Measurements from ENCODE around the gene TROAP.
A peak's percentile ranks its signal among the peaks of the same experiment; 100 is the strongest.

TROAP gene

DNA sequence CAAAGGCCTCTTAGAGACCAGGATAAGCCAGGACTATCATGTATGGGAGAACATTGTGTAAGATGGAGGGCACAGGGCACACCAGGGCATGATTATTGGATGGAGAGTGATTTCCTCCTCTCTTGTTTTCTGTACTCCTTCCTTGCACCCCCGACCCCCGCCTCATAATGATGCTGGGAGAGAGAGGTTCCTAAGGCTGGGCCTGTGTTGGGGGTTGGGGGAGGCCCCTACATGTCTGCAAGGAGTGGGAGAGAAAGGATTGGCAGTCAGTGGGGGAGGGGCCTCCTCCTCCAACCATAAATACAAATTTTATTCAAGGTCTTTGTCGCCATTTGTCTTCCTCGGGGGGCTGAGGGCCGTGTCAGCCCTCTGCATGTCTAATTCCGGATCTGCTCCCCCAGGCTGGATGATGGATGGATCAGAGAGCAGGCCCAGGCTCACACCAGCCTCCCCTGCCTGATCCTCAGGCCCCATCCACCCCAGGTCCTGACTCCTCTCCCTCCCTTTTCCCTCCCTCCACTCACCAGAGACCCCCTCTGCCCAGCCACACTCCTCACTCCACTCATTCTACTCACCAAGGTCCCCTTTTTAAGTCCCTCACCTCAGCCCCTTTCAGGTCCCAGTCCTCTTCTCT lies 15.9 kb downstream of the TROAP start:
- no peak overlapping the region for H3K4me3 ChIP-seq (ENCODE audit: low read depth, low read length)
- H3K9ac ChIP-seq (ENCODE audit: low read length), result no peak overlapping the region
- peaks cover 98% of the 10 kb centered on the region for H3K27me3 ChIP-seq (ENCODE audit: control insufficient read depth, insufficient read depth, low read length)
- no peaks in the 10 kb centered on the region for H3K9me3 ChIP-seq (ENCODE audit: control insufficient read depth, insufficient read depth, low read depth, low read length)
- H3K36me3 ChIP-seq (ENCODE audit: control insufficient read depth, insufficient read depth, low read length), result no peaks in the 10 kb centered on the region
- peaks cover 45% of the 10 kb centered on the region for H3K4me1 ChIP-seq (ENCODE audit: control insufficient read depth, insufficient read depth, low read length)
- no peak overlapping the region for H3K27ac ChIP-seq (ENCODE audit: low read depth, low read length)

- Histone ChIP-seq H3K9me3 (ENCODE audit: control insufficient read depth, insufficient read depth, low read depth, low read length) (no peaks in the 10 kb centered on the region), H3K4me3 (ENCODE audit: low read depth, low read length) (no peak overlapping the region), H3K27me3 (ENCODE audit: control insufficient read depth, insufficient read depth, low read length) (peaks cover 98% of the 10 kb centered on the region), H3K36me3 (ENCODE audit: control insufficient read depth, insufficient read depth, low read length) (no peaks in the 10 kb centered on the region), H3K4me1 (ENCODE audit: control insufficient read depth, insufficient read depth, low read length) (peaks cover 45% of the 10 kb centered on the region), H3K9ac (ENCODE audit: low read length) (no peak overlapping the region), H3K27ac (ENCODE audit: low read depth, low read length) (no peak overlapping the region)
These were observed 16.4 kb downstream of the TROAP start for GRCh38 chr12:49339464-49339861.

GRCh38 chr12:49340095-49340870 lies 17.2 kb downstream of the TROAP start:
- no peaks in the 10 kb centered on the region for H3K9me3 ChIP-seq (ENCODE audit: control insufficient read depth, insufficient read depth, low read depth, low read length)
- no peak overlapping the region for H3K9ac ChIP-seq (ENCODE audit: low read length)
- H3K4me1 ChIP-seq (ENCODE audit: control insufficient read depth, insufficient read depth, low read length), result peaks cover 45% of the 10 kb centered on the region
- H3K27me3 ChIP-seq (ENCODE audit: control insufficient read depth, insufficient read depth, low read length), result peaks cover 98% of the 10 kb centered on the region
- no peak overlapping the region for H3K4me3 ChIP-seq (ENCODE audit: low read depth, low read length)
- no peak overlapping the region for H3K27ac ChIP-seq (ENCODE audit: low read depth, low read length)
- H3K36me3 ChIP-seq (ENCODE audit: control insufficient read depth, insufficient read depth, low read length), result no peaks in the 10 kb centered on the region

DNA sequence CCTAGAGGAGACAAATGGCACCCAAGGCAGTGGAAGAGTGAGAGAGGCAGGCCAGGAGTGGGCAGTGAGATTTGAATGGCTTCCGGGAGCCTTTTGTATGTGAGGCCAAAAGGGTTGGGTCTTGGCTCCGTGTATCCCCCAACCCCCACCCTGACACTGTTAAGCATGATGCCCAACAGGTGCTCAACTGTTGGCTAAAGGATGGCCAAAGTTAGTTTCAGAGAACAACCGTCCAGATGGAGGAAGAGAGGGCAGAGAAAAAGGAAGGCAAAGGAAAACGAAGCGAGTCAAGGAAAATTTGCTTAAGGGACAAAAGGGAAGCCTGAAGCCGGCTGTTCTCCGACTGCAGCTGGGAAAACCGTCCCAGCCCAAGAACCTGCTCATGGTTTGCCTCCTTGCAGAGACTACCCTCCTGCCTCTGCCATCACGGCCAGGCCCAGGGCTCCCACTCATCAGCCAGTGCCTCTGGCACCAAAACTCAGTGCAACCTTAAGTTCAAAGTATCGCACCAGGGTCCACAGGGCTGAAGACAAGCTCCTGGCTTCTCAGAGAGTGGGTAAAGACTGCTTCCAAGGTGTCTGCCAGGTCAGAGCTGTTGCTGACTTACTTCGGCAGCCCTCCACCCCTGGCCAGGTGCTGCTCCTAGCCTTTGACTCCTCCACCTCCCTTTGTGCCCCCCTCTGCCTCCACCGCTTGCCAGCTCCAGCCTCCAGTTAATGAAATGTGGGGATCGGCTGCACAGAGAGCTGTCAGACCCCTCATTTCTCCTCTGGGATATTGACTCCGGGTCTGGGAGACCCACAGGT lies 18.1 kb downstream of the TROAP start:
- Histone ChIP-seq H3K36me3 (ENCODE audit: control insufficient read depth, insufficient read depth, low read length) (no peaks in the 10 kb centered on the region), H3K9me3 (ENCODE audit: control insufficient read depth, insufficient read depth, low read depth, low read length) (no peaks in the 10 kb centered on the region), H3K4me3 (ENCODE audit: low read depth, low read length) (peak overlapping the region; percentile 78), H3K9ac (ENCODE audit: low read length) (no peak overlapping the region), H3K27me3 (ENCODE audit: control insufficient read depth, insufficient read depth, low read length) (peaks cover 98% of the 10 kb centered on the region), H3K4me1 (ENCODE audit: control insufficient read depth, insufficient read depth, low read length) (peaks cover 50% of the 10 kb centered on the region), H3K27ac (ENCODE audit: low read depth, low read length) (no peak overlapping the region)

DNA sequence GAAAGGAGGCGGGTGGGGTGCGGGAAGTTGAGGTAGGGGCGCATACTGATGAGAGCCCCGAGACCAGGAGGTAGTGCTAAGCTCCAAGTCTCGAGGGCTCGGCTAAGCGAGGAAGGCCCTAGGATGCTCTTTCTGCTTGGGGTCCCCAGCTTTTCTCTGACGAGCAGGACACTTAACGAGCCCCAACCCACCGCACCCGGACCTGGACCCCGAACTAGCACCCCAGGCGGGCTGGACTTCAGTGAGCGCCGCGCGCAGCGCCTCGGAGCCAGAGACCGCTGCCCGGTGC lies 18.7 kb downstream of the TROAP start:
- peaks cover 50% of the 10 kb centered on the region for H3K4me1 ChIP-seq (ENCODE audit: control insufficient read depth, insufficient read depth, low read length)
- H3K4me3 ChIP-seq (ENCODE audit: low read depth, low read length), result peak overlapping the region; percentile 78
- H3K27ac ChIP-seq (ENCODE audit: low read depth, low read length), result no peak overlapping the region
- H3K27me3 ChIP-seq (ENCODE audit: control insufficient read depth, insufficient read depth, low read length), result peaks cover 98% of the 10 kb centered on the region
- no peaks in the 10 kb centered on the region for H3K9me3 ChIP-seq (ENCODE audit: control insufficient read depth, insufficient read depth, low read depth, low read length)
- H3K36me3 ChIP-seq (ENCODE audit: control insufficient read depth, insufficient read depth, low read length), result no peaks in the 10 kb centered on the region
- no peak overlapping the region for H3K9ac ChIP-seq (ENCODE audit: low read length)

- Histone ChIP-seq H3K36me3 (ENCODE audit: control insufficient read depth, insufficient read depth, low read length) (no peaks in the 10 kb centered on the region), H3K4me1 (ENCODE audit: control insufficient read depth, insufficient read depth, low read length) (peaks cover 54% of the 10 kb centered on the region), H3K27me3 (ENCODE audit: control insufficient read depth, insufficient read depth, low read length) (peaks cover 98% of the 10 kb centered on the region), H3K27ac (ENCODE audit: low read depth, low read length) (no peak overlapping the region), H3K9me3 (ENCODE audit: control insufficient read depth, insufficient read depth, low read depth, low read length) (no peaks in the 10 kb centered on the region), H3K9ac (ENCODE audit: low read length) (no peak overlapping the region), H3K4me3 (ENCODE audit: low read depth, low read length) (peak overlapping the region; percentile 78)
These were observed 19.2 kb downstream of the TROAP start for GRCh38 chr12:49342066-49342913.

- no peaks in the 10 kb centered on the region for H3K36me3 ChIP-seq (ENCODE audit: control insufficient read depth, insufficient read depth, low read length)
- H3K4me3 ChIP-seq (ENCODE audit: low read depth, low read length), result peak overlapping the region; percentile 78
- no peak overlapping the region for H3K27ac ChIP-seq (ENCODE audit: low read depth, low read length)
- H3K27me3 ChIP-seq (ENCODE audit: control insufficient read depth, insufficient read depth, low read length), result peaks cover 98% of the 10 kb centered on the region
- no peak overlapping the region for H3K9ac ChIP-seq (ENCODE audit: low read length)
- H3K4me1 ChIP-seq (ENCODE audit: control insufficient read depth, insufficient read depth, low read length), result peaks cover 51% of the 10 kb centered on the region
- H3K9me3 ChIP-seq (ENCODE audit: control insufficient read depth, insufficient read depth, low read depth, low read length), result no peaks in the 10 kb centered on the region
These were observed 20.1 kb downstream of the TROAP start for GRCh38 chr12:49342914-49343731.

DNA sequence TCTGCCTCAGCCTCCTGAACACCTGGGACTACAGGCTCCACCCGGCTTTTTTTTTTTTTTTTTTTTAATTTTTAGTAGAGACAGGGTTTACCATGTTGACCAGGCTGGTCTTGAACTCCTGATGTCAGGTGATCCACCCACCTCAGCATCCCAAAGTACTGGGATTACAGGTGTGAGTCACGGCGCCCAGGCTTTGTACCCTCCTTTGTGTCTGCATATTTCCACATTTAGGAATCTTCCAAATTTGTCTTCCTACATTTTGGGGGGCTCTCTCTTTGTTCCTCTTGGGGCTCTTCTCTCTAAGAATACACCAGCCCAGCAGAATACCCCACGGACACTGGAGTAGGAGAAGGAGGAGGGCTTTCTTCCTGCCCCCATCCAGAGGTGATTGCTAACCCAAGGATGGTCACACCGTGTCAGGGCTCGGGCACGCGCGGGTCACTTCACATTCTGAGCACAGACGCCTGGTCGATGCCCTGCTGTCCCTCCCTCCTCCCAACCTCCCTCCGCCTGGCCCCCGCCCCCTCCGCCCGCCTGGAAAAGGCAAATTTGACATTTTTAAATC lies 21.5 kb downstream of the TROAP start:
- H3K27ac ChIP-seq (ENCODE audit: low read depth, low read length), result no peak overlapping the region
- peaks cover 98% of the 10 kb centered on the region for H3K27me3 ChIP-seq (ENCODE audit: control insufficient read depth, insufficient read depth, low read length)
- H3K9me3 ChIP-seq (ENCODE audit: control insufficient read depth, insufficient read depth, low read depth, low read length), result no peaks in the 10 kb centered on the region
- peak overlapping the region; percentile 63 for H3K4me3 ChIP-seq (ENCODE audit: low read depth, low read length)
- H3K9ac ChIP-seq (ENCODE audit: low read length), result no peak overlapping the region
- peaks cover 38% of the 10 kb centered on the region for H3K4me1 ChIP-seq (ENCODE audit: control insufficient read depth, insufficient read depth, low read length)
- no peaks in the 10 kb centered on the region for H3K36me3 ChIP-seq (ENCODE audit: control insufficient read depth, insufficient read depth, low read length)

DNA sequence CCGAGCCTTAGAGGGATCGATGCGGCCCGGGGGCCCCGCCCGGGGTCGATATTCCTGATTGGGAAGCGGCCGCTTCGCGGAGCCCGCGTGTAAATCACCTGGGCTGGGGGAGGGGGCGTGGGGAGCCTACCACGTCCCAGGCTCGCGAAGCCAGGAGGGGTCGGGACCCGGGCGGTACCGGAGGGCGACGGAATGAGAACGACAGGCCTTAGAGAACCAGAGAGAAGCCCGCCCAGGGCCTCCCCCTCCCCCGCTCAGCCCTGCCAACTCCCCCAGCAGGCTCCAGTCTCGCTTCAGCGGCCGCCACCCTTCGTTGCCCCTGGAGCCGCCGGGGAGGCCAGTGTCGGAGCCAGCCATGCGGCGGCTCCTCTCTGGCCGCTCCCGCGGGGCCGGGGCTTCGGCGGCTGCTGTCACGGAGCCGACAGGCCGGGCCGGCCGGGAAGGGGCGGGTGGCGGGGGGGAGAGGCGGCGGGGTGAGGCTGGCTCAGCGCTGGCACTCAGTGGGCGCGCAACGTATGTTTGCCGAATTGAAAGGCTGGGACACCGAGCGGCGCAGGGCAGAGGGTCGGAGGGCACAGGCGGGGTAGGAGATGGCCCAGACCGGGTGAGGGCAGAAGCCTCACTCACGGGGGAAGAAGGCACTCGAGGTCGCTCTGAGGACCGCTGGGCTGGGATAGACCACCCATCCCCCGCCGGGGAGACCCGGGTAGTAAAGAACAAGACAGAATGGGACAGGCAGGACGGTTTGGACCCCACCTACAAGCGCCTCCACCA lies 22.2 kb downstream of the TROAP start:
- Histone ChIP-seq H3K4me3 (ENCODE audit: low read depth, low read length) (peak overlapping the region; percentile 63), H3K9me3 (ENCODE audit: control insufficient read depth, insufficient read depth, low read depth, low read length) (no peaks in the 10 kb centered on the region), H3K4me1 (ENCODE audit: control insufficient read depth, insufficient read depth, low read length) (peaks cover 36% of the 10 kb centered on the region), H3K27ac (ENCODE audit: low read depth, low read length) (no peak overlapping the region), H3K36me3 (ENCODE audit: control insufficient read depth, insufficient read depth, low read length) (no peaks in the 10 kb centered on the region), H3K9ac (ENCODE audit: low read length) (no peak overlapping the region), H3K27me3 (ENCODE audit: control insufficient read depth, insufficient read depth, low read length) (peaks cover 95% of the 10 kb centered on the region)
